ENCODE data around the gene ARHGAP5.
A peak's percentile ranks its signal among the peaks of the same experiment; 100 is the strongest.

Gene ARHGAP5

GRCh38 chr14:32193532-32193931 is 116.4 kb downstream of the ARHGAP5 start:
- TF ChIP-seq CTCF (IDR thresholded peaks at IDR 0.05; ENCODE audit: low read depth, low read length, missing control alignments) = no peak
- in situ Hi-C loops (cut with HindIII; ENCODE audit: low sequenced_read_pairs) = no loop called here

GRCh38 chr14:32195636-32196035 is 118.5 kb downstream of the ARHGAP5 start:
- in situ Hi-C loops (cut with HindIII; ENCODE audit: low sequenced_read_pairs) = no loop called here
- no peak overlapping the region for H3K4me3 ChIP-seq (ENCODE audit: low read depth, low read length)
- DNase-seq (ENCODE audit: low read depth) = no peak
- TF ChIP-seq CTCF (IDR thresholded peaks at IDR 0.05; ENCODE audit: low read depth, low read length, missing control alignments) = no peak

More at GRCh38 chr14:32193532-32193931, 116.4 kb downstream of the ARHGAP5 start:
- H3K4me3 ChIP-seq (ENCODE audit: low read depth, low read length) = no peak overlapping the region
- no peak for DNase-seq (ENCODE audit: low read depth)

- no peak for TF ChIP-seq CTCF (IDR thresholded peaks at IDR 0.05; ENCODE audit: low read depth, low read length, missing control alignments)
- no peak for DNase-seq (ENCODE audit: low read depth)
- no peak overlapping the region for H3K4me3 ChIP-seq (ENCODE audit: low read depth, low read length)
- in situ Hi-C loops (cut with HindIII; ENCODE audit: low sequenced_read_pairs) = no loop called here
Observed at GRCh38 chr14:32197919-32198318, 120.8 kb downstream of the ARHGAP5 start.

- DNase-seq (ENCODE audit: low read depth) = no peak
- peak overlapping the region; percentile 64 for H3K4me3 ChIP-seq (ENCODE audit: low read depth, low read length)
- TF ChIP-seq CTCF (IDR thresholded peaks at IDR 0.05; ENCODE audit: low read depth, low read length, missing control alignments) = no peak
- in situ Hi-C loops (cut with HindIII; ENCODE audit: low sequenced_read_pairs) = no loop called here
Observed at GRCh38 chr14:32200368-32201192, 123.5 kb downstream of the ARHGAP5 start.

GRCh38 chr14:32201193-32201815 is 124.2 kb downstream of the ARHGAP5 start:
- in situ Hi-C loops (cut with HindIII; ENCODE audit: low sequenced_read_pairs) = no loop called here
- peak overlapping the region; percentile 64 for H3K4me3 ChIP-seq (ENCODE audit: low read depth, low read length)
- DNase-seq (ENCODE audit: low read depth) = peak; percentile 5
- TF ChIP-seq CTCF (IDR thresholded peaks at IDR 0.05; ENCODE audit: low read depth, low read length, missing control alignments) = no peak

- no peak for DNase-seq (ENCODE audit: low read depth)
- peak within 1 kb of the TSS; percentile 64 for H3K4me3 ChIP-seq (ENCODE audit: low read depth, low read length)
- no peak for TF ChIP-seq CTCF (IDR thresholded peaks at IDR 0.05; ENCODE audit: low read depth, low read length, missing control alignments)
- in situ Hi-C loops (cut with HindIII; ENCODE audit: low sequenced_read_pairs) = no loop called here
Observed at GRCh38 chr14:32201816-32202490, 124.8 kb downstream of the ARHGAP5 start, which contains the start of gene RNU6-7. RNU6-7 (plus strand) TSS chr14:32202045.

Measured in astrocyte of the cerebellum (primary cell).